Measurements from ENCODE around the gene MEX3A.

GRCh38 chr1:156026588-156026987, 55.7 kb downstream of the MEX3A start:
- no peak for TF ChIP-seq SP1 (IDR thresholded peaks at IDR 0.05; ENCODE audit: low read depth, low read length)
- TF ChIP-seq MAFK (IDR thresholded peaks at IDR 0.05; ENCODE audit: low read depth, low read length): no peak
- TF ChIP-seq, protein P1, sequence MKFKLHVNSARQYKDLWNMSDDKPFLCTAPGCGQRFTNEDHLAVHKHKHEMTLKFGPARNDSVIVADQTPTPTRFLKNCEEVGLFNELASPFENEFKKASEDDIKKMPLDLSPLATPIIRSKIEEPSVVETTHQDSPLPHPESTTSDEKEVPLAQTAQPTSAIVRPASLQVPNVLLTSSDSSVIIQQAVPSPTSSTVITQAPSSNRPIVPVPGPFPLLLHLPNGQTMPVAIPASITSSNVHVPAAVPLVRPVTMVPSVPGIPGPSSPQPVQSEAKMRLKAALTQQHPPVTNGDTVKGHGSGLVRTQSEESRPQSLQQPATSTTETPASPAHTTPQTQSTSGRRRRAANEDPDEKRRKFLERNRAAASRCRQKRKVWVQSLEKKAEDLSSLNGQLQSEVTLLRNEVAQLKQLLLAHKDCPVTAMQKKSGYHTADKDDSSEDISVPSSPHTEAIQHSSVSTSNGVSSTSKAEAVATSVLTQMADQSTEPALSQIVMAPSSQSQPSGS (IDR thresholded peaks at IDR 0.05; ENCODE audit: low read length): no peak

All from H1 (cell line).